HG03469 (cell line): Measurements from ENCODE around the gene CAMK2G.
"Not testable (repeated sequence)": the region's sequence is repeated elsewhere in the genome, so short reads cannot be mapped to it uniquely, and the experiment has no call there.

Source experiments
- ATAC-seq: cut with Tn5 transposase; IDR thresholded peaks from one replicate; pipeline ENCODE4 v1.9.1; 2021; ENCODE audit warnings: mild to moderate bottlenecking, moderate library complexity, moderate number of reproducible peaks; ENCODE audit not compliant: unreplicated experiment

The CAMK2G gene

GRCh38 chr10:73874267-73875138 lies at the start of gene CAMK2G:
Gene CAMK2G (minus strand): TSS chr10:73874555. CDS start chr10:73874461, 94 bp downstream.
- no peak for ATAC-seq

GRCh38 chr10:73922864-73923133 lies 48.4 kb upstream of the CAMK2G start:
- no peak for ATAC-seq

- no peak for ATAC-seq
Observed at GRCh38 chr10:73922007-73922863, 47.9 kb upstream of the CAMK2G start.

- ATAC-seq, result no peak
Observed at GRCh38 chr10:73920089-73920488, 45.7 kb upstream of the CAMK2G start.

GRCh38 chr10:73919481-73919880 lies 45.1 kb upstream of the CAMK2G start:
- ATAC-seq, result not testable (repeated sequence)

- no peak for ATAC-seq
Observed at GRCh38 chr10:73917566-73918305, 43.4 kb upstream of the CAMK2G start.

GRCh38 chr10:73916761-73917470 lies 42.6 kb upstream of the CAMK2G start:
- ATAC-seq, result no peak

GRCh38 chr10:73915206-73915851 lies 41.0 kb upstream of the CAMK2G start:
- no peak for ATAC-seq

GRCh38 chr10:73914036-73914435 lies 39.7 kb upstream of the CAMK2G start:
- no peak for ATAC-seq

- ATAC-seq, result no peak
Observed at GRCh38 chr10:73911553-73912004, 37.2 kb upstream of the CAMK2G start.

GRCh38 chr10:73910764-73911552 lies 36.6 kb upstream of the CAMK2G start, which contains the start of gene PLAU:
Gene PLAU (plus strand): TSS chr10:73911132. CDS start chr10:73911556, 424 bp downstream.
- ATAC-seq, result no peak

- no peak for ATAC-seq
Observed at GRCh38 chr10:73910401-73910763, 36.0 kb upstream of the CAMK2G start.

- ATAC-seq, result no peak
Observed at GRCh38 chr10:73909540-73910115, 35.3 kb upstream of the CAMK2G start.

GRCh38 chr10:73908853-73909539 lies 34.6 kb upstream of the CAMK2G start:
- ATAC-seq, result no peak

- no peak for ATAC-seq
Observed at GRCh38 chr10:73907841-73908517, 33.6 kb upstream of the CAMK2G start.

GRCh38 chr10:73906524-73907447 lies 32.4 kb upstream of the CAMK2G start:
- no peak for ATAC-seq
